Small intestine (tissue), 7 donors: ENCODE data around the gene TEAD4. TPM values are rescaled to one million over a fixed set of nuclear protein-coding genes. Genes with fewer than 3 reads are reported as not detected.

Source experiments
- DNase-seq, 2 donors: peaks; one replicate each; pipeline versions ENCODE4 v3.0.0 to v3.0.0-alpha.2; 2013
- FAIRE-seq: peaks from 2 replicates; lab custom pipeline; 2012; peaks lifted over from hg19 to GRCh38; lab: Jason Lieb, UNC
- H3K27ac ChIP-seq, 3 donors: one replicate each; pipeline ENCODE4 v1.5.1; 2013; ENCODE audit warnings: low read length in 2 of 3, mild to moderate bottlenecking in 2 of 3, control low read depth in 1 of 3, inconsistent platforms in 1 of 3, low read depth in 1 of 3, moderate library complexity in 1 of 3
- H3K27me3 ChIP-seq, 3 donors: one replicate each; pipeline ENCODE4 v1.6.1; 2013; ENCODE audit warnings: low read length in 3 of 3, inconsistent platforms in 1 of 3; ENCODE audit not compliant: control insufficient read depth in 3 of 3, insufficient read depth in 3 of 3
- H3K36me3 ChIP-seq, 3 donors: one replicate each; pipeline ENCODE4 v1.6.1; 2013; ENCODE audit warnings: low read length in 3 of 3, inconsistent platforms in 1 of 3, low read depth in 1 of 3, mild to moderate bottlenecking in 1 of 3, moderate library complexity in 1 of 3; ENCODE audit not compliant: control insufficient read depth in 3 of 3, insufficient read depth in 2 of 3
- H3K4me1 ChIP-seq, 3 donors: one replicate each; pipeline ENCODE4 v1.6.1; 2013; ENCODE audit warnings: low read length in 2 of 3, inconsistent platforms in 1 of 3, low read depth in 1 of 3, mild to moderate bottlenecking in 1 of 3, moderate library complexity in 1 of 3; ENCODE audit not compliant: control insufficient read depth in 3 of 3, insufficient read depth in 2 of 3
- H3K4me3 ChIP-seq, 3 donors: one replicate each; pipeline ENCODE4 v1.5.1; 2013; ENCODE audit warnings: low read length in 3 of 3, control low read depth in 1 of 3, inconsistent platforms in 1 of 3, low read depth in 1 of 3, mild to moderate bottlenecking in 1 of 3, moderate library complexity in 1 of 3
- H3K9me3 ChIP-seq, 2 donors: one replicate each; pipeline ENCODE4 v1.6.1; 2013; ENCODE audit warnings: low read depth in 1 of 2, low read length in 1 of 2; ENCODE audit not compliant: control insufficient read depth in 2 of 2, insufficient read depth in 1 of 2
- WGBS, 3 donors: extraction: QIAGEN DNeasy Blood & Tissue Kit; methylation state at CpG; one replicate each; pipeline ENCODE4 v1.1.7; 2013; 5-methylcytosine and 5-hydroxymethylcytosine counted together
- polyA plus RNA-seq, 4 donors: library from polyadenylated mRNA; stranded (reverse) in 3 of 4; unstranded in 1 of 4; fragments of 200-250 nt in 3 of 4; fragments of 120-200 nt in 1 of 4; gene quantifications; one replicate each; pipeline versions ENCODE4 v1.2.1 to v1.2.3, GENCODE V29; 2013
- donor health status: healthy with polysubstance abuse.
- donor health status: control.
- donor health status: control.
- donor health status: Bipolar disorder and iron deficiency.
- donor health status: healthy.

Gene TEAD4
- polyA plus RNA-seq, 4 donors: 2.3 to 18.7 (median 10.3) TPM

DNA sequence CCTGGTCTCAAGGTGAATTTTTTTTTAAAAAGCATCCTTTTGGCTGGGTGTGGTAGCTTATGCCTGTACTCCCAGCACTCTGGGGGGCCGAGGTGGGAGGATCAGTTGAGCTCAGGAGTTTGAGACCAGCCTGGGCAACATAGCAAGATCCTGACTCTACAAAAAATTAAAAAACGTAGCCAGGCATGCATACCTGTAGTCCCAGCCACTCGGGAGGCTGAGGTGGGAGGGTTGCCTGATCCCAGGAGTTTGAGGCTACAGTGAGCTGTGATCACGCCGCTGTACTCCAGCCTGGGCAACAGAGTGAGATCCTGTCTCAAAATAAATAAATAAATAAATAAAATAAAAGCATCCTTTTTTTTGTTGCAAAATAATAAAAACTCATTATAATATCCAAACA lies 130.4 kb downstream of the TEAD4 start:
- WGBS, 3 donors: 84 to 93% (median 90%) methylated on average over 5 of the region's 5 CpGs
- H3K9me3 ChIP-seq: no peaks in the 10 kb centered on the region
- no peak for FAIRE-seq
- no peak overlapping the region for H3K27ac ChIP-seq
- DNase-seq: no peak
- H3K4me3 ChIP-seq: no peak overlapping the region
- H3K27me3 ChIP-seq: no peaks in the 10 kb centered on the region
- peaks cover 3 to 25% (median 5%) of the 10 kb centered on the region in 3 donors for H3K4me1 ChIP-seq
- H3K36me3 ChIP-seq: peaks cover 0 to 25% (median 0%) of the 10 kb centered on the region in 3 donors

Other genes starting within 250 kb of the TEAD4 start
- gene FKBP4, start 164.4 kb upstream of the TEAD4 start, polyA plus RNA-seq: 10 to 100 TPM; 20.3 to 48.6 (median 34.4) TPM
- gene ITFG2, start 146.7 kb upstream of the TEAD4 start, polyA plus RNA-seq: 10 to 100 TPM; 17.0 to 45.9 (median 22.3) TPM
- gene NRIP2, start 124.4 kb upstream of the TEAD4 start, polyA plus RNA-seq: 1 to 10 TPM in 2 of 4 donors, under 1 TPM in 1, not detected in 1; 0.22 to 4.0 (median 3.1) TPM
- 1 to 10 TPM in 1 of 4 donors, under 1 TPM in 1, not detected in 2; 0.22 to 2.5 TPM for gene TEX52, start 102.4 kb upstream of the TEAD4 start, polyA plus RNA-seq
- 10 to 100 TPM in 2 of 4 donors, 1 to 10 TPM in 2; 2.4 to 38.8 (median 10.3) TPM for gene FOXM1, start 82.2 kb upstream of the TEAD4 start, polyA plus RNA-seq
- gene RHNO1, start 82.2 kb upstream of the TEAD4 start, polyA plus RNA-seq: 10 to 100 TPM; 15.7 to 25.1 (median 19.6) TPM
- gene TULP3, start 68.5 kb upstream of the TEAD4 start, polyA plus RNA-seq: 10 to 100 TPM in 1 of 4 donors, 1 to 10 TPM in 3; 3.1 to 10.5 (median 5.5) TPM
- 10 to 100 TPM in 2 of 4 donors, 1 to 10 TPM in 2; 1.3 to 25.5 (median 12.8) TPM for gene TSPAN9, start 118.0 kb downstream of the TEAD4 start, polyA plus RNA-seq